ENCODE measurements around the gene ATG4B. TPM values are rescaled to one million over a fixed set of nuclear protein-coding genes. Genes with fewer than 3 reads are reported as not detected.

Gene ATG4B
- total RNA-seq, 2 experiments from 2014 or later: 86.5 to 89.4 TPM

DNA sequence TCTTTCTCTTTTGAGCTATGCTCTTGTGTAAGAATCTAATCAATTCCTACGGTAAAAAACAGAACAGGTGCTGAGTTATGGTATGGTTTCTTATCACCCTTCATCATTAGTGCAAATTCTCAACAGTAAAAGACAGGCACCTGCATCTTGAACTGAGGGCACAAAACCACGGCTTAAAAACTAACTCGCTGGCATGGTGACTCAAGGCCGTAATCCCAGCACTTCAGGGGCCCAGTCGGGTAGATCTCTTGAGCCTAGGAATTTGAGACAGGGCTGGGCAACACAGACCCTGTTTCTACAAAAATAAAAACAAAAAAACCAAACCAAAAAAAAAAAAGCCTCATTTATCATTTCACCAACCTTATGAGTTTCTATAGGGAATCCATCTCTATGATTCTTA lies 33.8 kb upstream of the ATG4B start:
- H3K36me3 Mint-ChIP-seq (ENCODE audit: low read depth): peaks cover 53% of the 10 kb centered on the region
- ATAC-seq (ENCODE audit: poor library complexity) (no peak), DNase-seq (no peak)
- peaks cover 5% of the 10 kb centered on the region for H3K4me1 Mint-ChIP-seq (ENCODE audit: low read depth)
- intact Hi-C loops (cut with DNase I, micrococcal nuclease): loop anchor here in 1 of 2 experiments (10.0 kb wide), 1 partner anchor 349 kb away; no protein-coding TSS in a partner anchor
- H3K4me3 ChIP-seq (ENCODE audit: low read length): no peak overlapping the region
- ChIA-PET CTCF (no interaction called here), POLR2A (no interaction called here)
- peaks cover 1% of the 10 kb centered on the region for H3K4me1 ChIP-seq (ENCODE audit: insufficient read depth, low read length)
- H3K9me3 Mint-ChIP-seq: no peaks in the 10 kb centered on the region
- peaks cover 47% of the 10 kb centered on the region for H3K36me3 ChIP-seq (ENCODE audit: insufficient read depth, low read length)
- TF ChIP-seq, protein P1, sequence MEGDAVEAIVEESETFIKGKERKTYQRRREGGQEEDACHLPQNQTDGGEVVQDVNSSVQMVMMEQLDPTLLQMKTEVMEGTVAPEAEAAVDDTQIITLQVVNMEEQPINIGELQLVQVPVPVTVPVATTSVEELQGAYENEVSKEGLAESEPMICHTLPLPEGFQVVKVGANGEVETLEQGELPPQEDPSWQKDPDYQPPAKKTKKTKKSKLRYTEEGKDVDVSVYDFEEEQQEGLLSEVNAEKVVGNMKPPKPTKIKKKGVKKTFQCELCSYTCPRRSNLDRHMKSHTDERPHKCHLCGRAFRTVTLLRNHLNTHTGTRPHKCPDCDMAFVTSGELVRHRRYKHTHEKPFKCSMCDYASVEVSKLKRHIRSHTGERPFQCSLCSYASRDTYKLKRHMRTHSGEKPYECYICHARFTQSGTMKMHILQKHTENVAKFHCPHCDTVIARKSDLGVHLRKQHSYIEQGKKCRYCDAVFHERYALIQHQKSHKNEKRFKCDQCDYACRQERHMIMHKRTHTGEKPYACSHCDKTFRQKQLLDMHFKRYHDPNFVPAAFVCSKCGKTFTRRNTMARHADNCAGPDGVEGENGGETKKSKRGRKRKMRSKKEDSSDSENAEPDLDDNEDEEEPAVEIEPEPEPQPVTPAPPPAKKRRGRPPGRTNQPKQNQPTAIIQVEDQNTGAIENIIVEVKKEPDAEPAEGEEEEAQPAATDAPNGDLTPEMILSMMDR (IDR thresholded peaks at IDR 0.05): no peak
- no peak overlapping the region for H3K27ac ChIP-seq (ENCODE audit: low read depth in 1 of 2, low read length in 2 of 2)
- no peak overlapping the region for H3K27ac Mint-ChIP-seq
- no peaks in the 10 kb centered on the region for H3K27me3 ChIP-seq (ENCODE audit: control insufficient read depth in 1 of 2, insufficient read depth in 2 of 2, low read length in 2 of 2)
- H3K4me3 Mint-ChIP-seq: no peak overlapping the region
- no peaks in the 10 kb centered on the region for H3K9me3 ChIP-seq (ENCODE audit: control insufficient read depth in 1 of 2, insufficient read depth in 1 of 2, low read length in 2 of 2)
- no peaks in the 10 kb centered on the region for H3K27me3 Mint-ChIP-seq

DNA sequence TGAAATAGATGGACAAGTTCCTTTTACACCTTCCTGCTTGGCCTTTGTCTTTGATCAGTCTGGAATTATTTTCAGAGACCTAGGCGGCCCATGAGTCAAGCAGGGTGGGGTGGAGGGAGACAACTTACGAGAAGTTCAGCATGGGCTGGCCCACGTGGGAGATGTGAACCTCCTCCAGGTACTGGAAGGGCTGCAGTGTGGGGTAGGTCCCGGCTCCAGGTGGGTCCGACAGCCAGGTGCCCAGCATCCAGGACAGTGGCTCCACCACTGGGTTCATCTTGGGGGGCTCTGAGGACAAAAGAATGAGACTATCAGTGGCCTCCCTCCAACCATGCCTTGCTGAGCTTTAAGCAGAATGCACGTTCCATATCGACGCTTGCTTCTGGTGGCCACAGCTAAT lies 31.3 kb upstream of the ATG4B start:
- ChIA-PET POLR2A (no interaction called here), CTCF (no interaction called here)
- Histone ChIP-seq H3K4me3 (ENCODE audit: low read length) (no peak overlapping the region), H3K9me3 (ENCODE audit: control insufficient read depth in 1 of 2, insufficient read depth in 1 of 2, low read length in 2 of 2) (no peaks in the 10 kb centered on the region), H3K27ac (ENCODE audit: low read depth in 1 of 2, low read length in 2 of 2) (no peak overlapping the region), H3K36me3 (ENCODE audit: insufficient read depth, low read length) (peaks cover 43% of the 10 kb centered on the region), H3K4me1 (ENCODE audit: insufficient read depth, low read length) (peaks cover 24% of the 10 kb centered on the region), H3K27me3 (ENCODE audit: control insufficient read depth in 1 of 2, insufficient read depth in 2 of 2, low read length in 2 of 2) (no peaks in the 10 kb centered on the region)
- no peak for ATAC-seq (ENCODE audit: poor library complexity)
- Mint-ChIP-seq H3K4me1 (ENCODE audit: low read depth) (peaks cover 17% of the 10 kb centered on the region), H3K9me3 (no peaks in the 10 kb centered on the region), H3K27ac (no peak overlapping the region), H3K36me3 (ENCODE audit: low read depth) (peaks cover 29% of the 10 kb centered on the region), H3K27me3 (no peaks in the 10 kb centered on the region), H3K4me3 (no peak overlapping the region)
- intact Hi-C loops (cut with DNase I, micrococcal nuclease): loop anchor here in 1 of 2 experiments (10.0 kb wide), 1 partner anchor 351 kb away; no protein-coding TSS in a partner anchor
- TF ChIP-seq, protein P1 (IDR thresholded peaks at IDR 0.05): no peak
- no peak for DNase-seq

DNA sequence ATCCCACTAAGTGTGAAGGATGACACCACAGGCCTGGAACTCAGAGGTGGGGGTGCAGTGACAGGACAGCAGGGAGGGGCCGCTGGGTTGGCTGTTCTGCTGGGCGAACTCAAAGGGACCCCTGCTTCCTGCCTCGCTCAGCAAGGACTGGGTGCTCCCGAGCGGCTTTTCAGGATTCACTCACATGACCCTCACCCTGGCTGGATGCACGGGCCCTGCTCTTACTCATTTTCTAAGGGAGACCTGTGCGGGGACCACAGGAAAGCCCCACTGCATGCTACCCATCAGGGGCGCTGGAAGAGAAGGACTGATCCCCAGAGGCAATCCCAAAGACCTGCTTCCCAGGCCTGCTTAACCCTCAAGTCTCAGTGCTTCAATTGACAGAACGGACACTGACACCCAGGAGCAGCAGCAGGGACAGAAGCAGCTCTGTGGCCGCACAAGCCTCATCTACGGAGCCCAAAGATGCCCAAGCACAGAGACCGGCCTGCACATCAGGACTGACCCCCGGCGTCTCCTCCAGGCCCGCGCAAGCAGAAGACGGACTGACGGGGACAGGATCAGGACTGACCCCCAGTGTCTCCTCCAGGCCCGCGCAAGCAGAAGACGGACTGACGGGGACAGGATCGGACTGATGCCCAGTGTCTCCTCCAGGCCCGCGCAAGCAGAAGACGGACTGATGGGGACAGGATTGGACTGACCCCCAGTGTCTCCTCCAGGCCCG lies 30.2 kb upstream of the ATG4B start:
- Mint-ChIP-seq H3K4me3 (no peak overlapping the region), H3K27me3 (no peaks in the 10 kb centered on the region), H3K27ac (no peak overlapping the region), H3K36me3 (ENCODE audit: low read depth) (peaks cover 23% of the 10 kb centered on the region), H3K9me3 (no peaks in the 10 kb centered on the region), H3K4me1 (ENCODE audit: low read depth) (peaks cover 24% of the 10 kb centered on the region)
- H3K27ac ChIP-seq (ENCODE audit: low read depth in 1 of 2, low read length in 2 of 2): no peak overlapping the region
- ChIA-PET POLR2A (no interaction called here), CTCF (no interaction called here)
- intact Hi-C loops (cut with DNase I, micrococcal nuclease): loop anchor here in 1 of 2 experiments (10.0 kb wide), 1 partner anchor 353 kb away; no protein-coding TSS in a partner anchor
- TF ChIP-seq, protein P1 (IDR thresholded peaks at IDR 0.05): no peak
- H3K4me3 ChIP-seq (ENCODE audit: low read length): no peak overlapping the region
- no peak for ATAC-seq (ENCODE audit: poor library complexity)
- H3K4me1 ChIP-seq (ENCODE audit: insufficient read depth, low read length): peaks cover 24% of the 10 kb centered on the region
- H3K9me3 ChIP-seq (ENCODE audit: control insufficient read depth in 1 of 2, insufficient read depth in 1 of 2, low read length in 2 of 2): no peaks in the 10 kb centered on the region
- H3K36me3 ChIP-seq (ENCODE audit: insufficient read depth, low read length): peaks cover 35% of the 10 kb centered on the region
- no peak for DNase-seq
- H3K27me3 ChIP-seq (ENCODE audit: control insufficient read depth in 1 of 2, insufficient read depth in 2 of 2, low read length in 2 of 2): no peaks in the 10 kb centered on the region

Measured in CD4-positive, alpha-beta T cell (primary cell).